ENCODE results near the gene EGFLAM. TPM values are rescaled to one million over a fixed set of nuclear protein-coding genes. Genes with fewer than 3 reads are reported as not detected.

Gene EGFLAM
- total and polyA plus RNA-seq, 2 experiments from 2014 or later = 6.5 to 9.0 TPM

DNA sequence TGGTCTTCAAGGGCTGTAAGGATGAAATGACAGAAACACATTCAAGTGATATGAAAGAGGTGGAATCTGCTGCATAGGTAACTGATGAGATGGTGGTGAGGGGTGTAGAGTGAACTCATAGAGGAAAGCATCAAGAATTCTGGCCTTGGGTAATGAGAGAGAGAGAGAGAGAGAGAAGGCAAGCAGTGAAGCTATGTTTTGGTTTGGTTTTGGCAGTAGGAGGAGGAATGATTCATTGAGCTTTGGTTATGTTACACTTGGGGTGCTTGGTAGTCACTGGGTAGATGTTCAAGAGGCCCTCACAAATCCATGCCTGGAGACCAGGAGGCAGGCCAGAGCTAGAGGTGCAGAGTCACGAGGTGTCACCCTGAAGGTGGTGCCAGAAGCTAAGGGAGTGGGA lies 89.5 kb downstream of the EGFLAM start:
- Histone ChIP-seq H4K20me1 (ENCODE audit: insufficient read depth, poor library complexity, severe bottlenecking) (no peaks in the 10 kb centered on the region), H3K27me3 (no peaks in the 10 kb centered on the region), H2AFZ (no peak overlapping the region), H3K9me2 (replicated peaks; ENCODE audit: insufficient read depth) (no peaks in the 10 kb centered on the region), H3K4me1 (ENCODE audit: insufficient read depth) (no peaks in the 10 kb centered on the region), H3K27ac (no peak overlapping the region), H3K36me3 (replicated peaks; ENCODE audit: insufficient read depth, low read depth) (no peaks in the 10 kb centered on the region), H3K4me3 (no peak overlapping the region), H3K9me3 (ENCODE audit: low read depth) (no peaks in the 10 kb centered on the region), H3K79me2 (no peaks in the 10 kb centered on the region), H3K4me2 (no peak overlapping the region)
- TF ChIP-seq EZH2phosphoT487 (IDR thresholded peaks at IDR 0.05; ENCODE audit: low read depth, severe bottlenecking, unreplicated experiment) (no peak), EZH2 (IDR thresholded peaks at IDR 0.05; ENCODE audit: borderline replicate concordance) (no peak)
- TF ChIP-seq, protein P1, sequence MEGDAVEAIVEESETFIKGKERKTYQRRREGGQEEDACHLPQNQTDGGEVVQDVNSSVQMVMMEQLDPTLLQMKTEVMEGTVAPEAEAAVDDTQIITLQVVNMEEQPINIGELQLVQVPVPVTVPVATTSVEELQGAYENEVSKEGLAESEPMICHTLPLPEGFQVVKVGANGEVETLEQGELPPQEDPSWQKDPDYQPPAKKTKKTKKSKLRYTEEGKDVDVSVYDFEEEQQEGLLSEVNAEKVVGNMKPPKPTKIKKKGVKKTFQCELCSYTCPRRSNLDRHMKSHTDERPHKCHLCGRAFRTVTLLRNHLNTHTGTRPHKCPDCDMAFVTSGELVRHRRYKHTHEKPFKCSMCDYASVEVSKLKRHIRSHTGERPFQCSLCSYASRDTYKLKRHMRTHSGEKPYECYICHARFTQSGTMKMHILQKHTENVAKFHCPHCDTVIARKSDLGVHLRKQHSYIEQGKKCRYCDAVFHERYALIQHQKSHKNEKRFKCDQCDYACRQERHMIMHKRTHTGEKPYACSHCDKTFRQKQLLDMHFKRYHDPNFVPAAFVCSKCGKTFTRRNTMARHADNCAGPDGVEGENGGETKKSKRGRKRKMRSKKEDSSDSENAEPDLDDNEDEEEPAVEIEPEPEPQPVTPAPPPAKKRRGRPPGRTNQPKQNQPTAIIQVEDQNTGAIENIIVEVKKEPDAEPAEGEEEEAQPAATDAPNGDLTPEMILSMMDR (IDR thresholded peaks at IDR 0.05; ENCODE audit: poor library complexity) = no peak
- no peak for DNase-seq (ENCODE audit: low spot score)
- WGBS (ENCODE audit: low lambda C conversion rate, missing lambda C conversion rate) = 84% methylated on average over 1 of the region's 1 CpG

GRCh38 chr5:38360323-38361061 lies 102.1 kb downstream of the EGFLAM start:
- H3K9me2 ChIP-seq (replicated peaks; ENCODE audit: insufficient read depth) = no peaks in the 10 kb centered on the region
- no peaks in the 10 kb centered on the region for H4K20me1 ChIP-seq (ENCODE audit: insufficient read depth, poor library complexity, severe bottlenecking)
- no peak overlapping the region for H3K4me2 ChIP-seq
- H2AFZ ChIP-seq = no peak overlapping the region
- no peaks in the 10 kb centered on the region for H3K27me3 ChIP-seq
- no peaks in the 10 kb centered on the region for H3K9me3 ChIP-seq (ENCODE audit: low read depth)
- no peaks in the 10 kb centered on the region for H3K4me1 ChIP-seq (ENCODE audit: insufficient read depth)
- no peak overlapping the region for H3K4me3 ChIP-seq
- DNase-seq (ENCODE audit: low spot score) = no peak
- TF ChIP-seq EZH2 (IDR thresholded peaks at IDR 0.05; ENCODE audit: borderline replicate concordance) = no peak
- TF ChIP-seq EZH2phosphoT487 (IDR thresholded peaks at IDR 0.05; ENCODE audit: low read depth, severe bottlenecking, unreplicated experiment) = no peak
- TF ChIP-seq, protein P1 (IDR thresholded peaks at IDR 0.05; ENCODE audit: poor library complexity) = no peak
- no peaks in the 10 kb centered on the region for H3K79me2 ChIP-seq
- no peaks in the 10 kb centered on the region for H3K36me3 ChIP-seq (replicated peaks; ENCODE audit: insufficient read depth, low read depth)
- H3K27ac ChIP-seq = no peak overlapping the region
- 97% methylated on average over 11 of the region's 11 CpGs for WGBS (ENCODE audit: low lambda C conversion rate, missing lambda C conversion rate)

- WGBS (ENCODE audit: low lambda C conversion rate, missing lambda C conversion rate) = 68% methylated on average over 3 of the region's 3 CpGs
- no peak overlapping the region for H2AFZ ChIP-seq
These were observed 104.4 kb downstream of the EGFLAM start for GRCh38 chr5:38362713-38363112.

More at GRCh38 chr5:38362713-38363112, 104.4 kb downstream of the EGFLAM start:
- DNase-seq (ENCODE audit: low spot score) = no peak
- no peaks in the 10 kb centered on the region for H3K36me3 ChIP-seq (replicated peaks; ENCODE audit: insufficient read depth, low read depth)
- H3K9me2 ChIP-seq (replicated peaks; ENCODE audit: insufficient read depth) = no peaks in the 10 kb centered on the region
- TF ChIP-seq EZH2 (IDR thresholded peaks at IDR 0.05; ENCODE audit: borderline replicate concordance) (no peak), EZH2phosphoT487 (IDR thresholded peaks at IDR 0.05; ENCODE audit: low read depth, severe bottlenecking, unreplicated experiment) (no peak)
- TF ChIP-seq, protein P1 (IDR thresholded peaks at IDR 0.05; ENCODE audit: poor library complexity) = no peak
- H3K27ac ChIP-seq = no peak overlapping the region
- no peaks in the 10 kb centered on the region for H4K20me1 ChIP-seq (ENCODE audit: insufficient read depth, poor library complexity, severe bottlenecking)
- no peaks in the 10 kb centered on the region for H3K9me3 ChIP-seq (ENCODE audit: low read depth)
- no peaks in the 10 kb centered on the region for H3K79me2 ChIP-seq
- no peaks in the 10 kb centered on the region for H3K27me3 ChIP-seq
- H3K4me2 ChIP-seq = no peak overlapping the region
- no peaks in the 10 kb centered on the region for H3K4me1 ChIP-seq (ENCODE audit: insufficient read depth)
- no peak overlapping the region for H3K4me3 ChIP-seq
